SK-N-SH (cell line): ENCODE data around the gene SNX1. TPM values are rescaled to one million over a fixed set of nuclear protein-coding genes. Genes with fewer than 3 reads are reported as not detected.

ENCODE experiments used
- CTCF ChIA-PET: fragments of 300-600, 350-600 bp; formaldehyde crosslinking; extraction: SDS; loops from one replicate; lab custom pipeline; 2021; lab: Yijun Ruan, JAX
- POLR2A ChIA-PET: fragments of 350-600 bp; sonication (Branson Sonifier 250); formaldehyde crosslinking; extraction: SDS; loops from one replicate; lab custom pipeline; 2020; ENCODE audit warnings: antibody characterized with exemption, inconsistent platforms; lab: Yijun Ruan, JAX
- DNase-seq: peaks from one replicate; pipeline ENCODE4 v3.0.0; 2012
- H2AFZ ChIP-seq: fragments of 200-600 bp; sonication (generic); 2 replicates; pipeline ENCODE4 v1.8.1; 2016; ENCODE audit warnings: antibody characterized with exemption, mild to moderate bottlenecking, low read depth
- H3F3A ChIP-seq: fragments of 200-600 bp; sonication (generic); replicated peaks from 2 replicates; pipeline ENCODE3; 2016; ENCODE audit warnings: antibody characterized with exemption, mild to moderate bottlenecking; ENCODE audit not compliant: insufficient read depth
- H3K27ac ChIP-seq, 2 experiments: fragments of 200-500 bp in 1 of 2; fragments of 200-600 bp in 1 of 2; sonication (Bioruptor generic) in 1 of 2; sonication (generic), shearing (Covaris generic) in 1 of 2; 2 replicates each; pipeline versions ENCODE4 v1.5.1 to v1.6.1; 2014 to 2016; ENCODE audit warnings: low read depth in 2 of 2, inconsistent platforms in 1 of 2, low read length in 1 of 2, mild to moderate bottlenecking in 1 of 2, mixed read lengths in 1 of 2
- H3K27me3 ChIP-seq: fragments of 200-600 bp; sonication (generic), shearing (Covaris generic); 2 replicates; pipeline ENCODE4 v1.6.1; 2016; ENCODE audit warnings: mixed run types; ENCODE audit not compliant: insufficient read depth
- H3K36me3 ChIP-seq, 2 experiments: fragments of 200-500 bp in 1 of 2; fragments of 200-600 bp in 1 of 2; sonication (Bioruptor generic) in 1 of 2; sonication (generic) in 1 of 2; replicated peaks in 1 of 2; 2 replicates each; pipeline versions ENCODE3 to v1.5.1; 2014 to 2016; ENCODE audit warnings: low read length in 1 of 2, mild to moderate bottlenecking in 1 of 2; ENCODE audit not compliant: insufficient read depth in 2 of 2, control insufficient read depth in 1 of 2
- H3K4me1 ChIP-seq, 2 experiments: fragments of 200-500 bp in 1 of 2; fragments of 200-600 bp in 1 of 2; sonication (Bioruptor generic) in 1 of 2; sonication (generic), shearing (Covaris generic) in 1 of 2; 2 replicates each; pipeline versions ENCODE4 v1.5.1 to v1.6.1; 2014 to 2016; ENCODE audit warnings: low read depth in 1 of 2, low read length in 1 of 2, mixed run types in 1 of 2; ENCODE audit not compliant: insufficient read depth in 2 of 2, control insufficient read depth in 1 of 2
- H3K4me2 ChIP-seq: fragments of 200-600 bp; sonication (generic), shearing (Covaris generic); 2 replicates; pipeline ENCODE4 v1.6.1; 2017; ENCODE audit warnings: mixed run types
- H3K4me3 ChIP-seq, 2 experiments: fragments of 200-500 bp in 1 of 2; fragments of 200-600 bp in 1 of 2; sonication (Bioruptor generic) in 1 of 2; sonication (generic), shearing (Covaris generic) in 1 of 2; 2 replicates each; pipeline versions ENCODE4 v1.5.1 to v1.8.1; 2014 to 2016; ENCODE audit warnings: low read depth in 2 of 2, inconsistent platforms in 1 of 2, low read length in 1 of 2, mild to moderate bottlenecking in 1 of 2, mixed read lengths in 1 of 2, moderate library complexity in 1 of 2
- H3K79me2 ChIP-seq: fragments of 200-600 bp; sonication (generic); 2 replicates; pipeline ENCODE4 v1.8.1; 2017; ENCODE audit warnings: mild to moderate bottlenecking; ENCODE audit not compliant: insufficient read depth
- H3K9ac ChIP-seq: fragments of 200-600 bp; sonication (generic); 2 replicates; pipeline ENCODE4 v1.6.1; 2017; ENCODE audit warnings: mixed run types
- H3K9me2 ChIP-seq: fragments of 200-600 bp; sonication (generic); 2 replicates; pipeline ENCODE4 v1.6.1; 2017; ENCODE audit warnings: mixed run types
- H3K9me3 ChIP-seq: fragments of 200-600 bp; sonication (generic); 2 replicates; pipeline ENCODE4 v1.6.1; 2017; ENCODE audit warnings: mixed run types, mild to moderate bottlenecking, moderate library complexity
- H4K20me1 ChIP-seq: fragments of 200-600 bp; sonication (generic); 2 replicates; pipeline ENCODE4 v1.6.1; 2017; ENCODE audit warnings: mild to moderate bottlenecking, mixed run types; ENCODE audit not compliant: insufficient read depth
- EP300 ChIP-seq, 2 experiments: IDR thresholded peaks; 2 replicates each; pipeline versions ENCODE4 v1.4.0 to v1.6.1; 2012; ENCODE audit warnings: borderline replicate concordance in 1 of 2, low read depth in 1 of 2, low read length in 1 of 2
- FOSL2 ChIP-seq: IDR thresholded peaks from 2 replicates; pipeline ENCODE4 v1.4.0; 2012; ENCODE audit warnings: low read depth, mild to moderate bottlenecking, moderate library complexity, borderline replicate concordance
- FOXJ3 ChIP-seq: sonication (generic); formaldehyde crosslinking; IDR thresholded peaks from 2 replicates; pipeline ENCODE4 v1.5.1; 2020; ENCODE audit warnings: mild to moderate bottlenecking, missing genetic modification reagents
- FOXM1 ChIP-seq: IDR thresholded peaks from 2 replicates; pipeline ENCODE4 v1.4.0; 2012; ENCODE audit warnings: low read depth, mild to moderate bottlenecking
- GABPA ChIP-seq: IDR thresholded peaks from 2 replicates; pipeline ENCODE4 v1.4.0; 2012; ENCODE audit warnings: low read depth, mild to moderate bottlenecking
- GATA2 ChIP-seq: sonication (generic); formaldehyde crosslinking; IDR thresholded peaks from 2 replicates; pipeline ENCODE4 v1.5.0; 2020; ENCODE audit warnings: mild to moderate bottlenecking, missing genetic modification reagents
- JUND ChIP-seq: IDR thresholded peaks from 2 replicates; pipeline ENCODE4 v1.4.0; 2012
- NFIC ChIP-seq: IDR thresholded peaks from 2 replicates; pipeline ENCODE4 v1.4.0; 2012; ENCODE audit warnings: borderline replicate concordance
- RAD21 ChIP-seq: IDR thresholded peaks from 2 replicates; pipeline ENCODE4 v1.6.1; 2012; ENCODE audit warnings: mild to moderate bottlenecking, low read length
- SMC3 ChIP-seq: IDR thresholded peaks from 2 replicates; pipeline ENCODE4 v1.6.1; 2012; ENCODE audit warnings: low read depth, low read length, improper control_type of control experiment
- TAF1 ChIP-seq: IDR thresholded peaks from 2 replicates; pipeline ENCODE4 v1.6.1; 2012; ENCODE audit warnings: low read depth, mild to moderate bottlenecking, low read length, moderate library complexity, borderline replicate concordance
- TEAD4 ChIP-seq: IDR thresholded peaks from 2 replicates; pipeline ENCODE4 v1.4.0; 2012; ENCODE audit warnings: mild to moderate bottlenecking, borderline replicate concordance; ENCODE audit not compliant: insufficient read depth
- YY1 ChIP-seq: IDR thresholded peaks from 2 replicates; pipeline ENCODE4 v1.4.0; 2012; ENCODE audit warnings: low read depth, mild to moderate bottlenecking
- WGBS: methylation state at CpG from one replicate; pipeline ENCODE4 v1.1.6; 2017; ENCODE audit warnings: low lambda C conversion rate; 5-methylcytosine and 5-hydroxymethylcytosine counted together
- polyA plus RNA-seq, 3 experiments: library from polyadenylated mRNA; depleted of rRNA; stranded (reverse); fragments of >200 nt; gene quantifications; 2 replicates each; pipeline ENCODE4 v1.2.3, GENCODE V29; 2012
- TF ChIP-seq, protein P1 (sequence below): IDR thresholded peaks from 2 replicates; pipeline ENCODE4 v1.6.1; 2012; ENCODE audit warnings: mild to moderate bottlenecking, low read depth, low read length, moderate library complexity
- TF ChIP-seq, protein P2 (sequence below): IDR thresholded peaks from 2 replicates; pipeline ENCODE4 v1.4.0; 2012; ENCODE audit warnings: low read depth, borderline replicate concordance
- TF ChIP-seq, protein P3 (sequence below): fragments of 150-350 bp; IDR thresholded peaks from 2 replicates; pipeline ENCODE4 v1.6.1; 2016; ENCODE audit warnings: mild to moderate bottlenecking, low read depth, low read length
- TF ChIP-seq, protein P4 (sequence below): fragments of 200-600 bp; sonication (generic); IDR thresholded peaks from 2 replicates; pipeline ENCODE4 v1.6.1; 2017; ENCODE audit warnings: antibody characterized with exemption, mild to moderate bottlenecking, moderate library complexity

The SNX1 gene
- polyA plus RNA-seq, 1 of the 3 experiments (the other 2 are of a cell fraction) = 80.7 TPM

DNA sequence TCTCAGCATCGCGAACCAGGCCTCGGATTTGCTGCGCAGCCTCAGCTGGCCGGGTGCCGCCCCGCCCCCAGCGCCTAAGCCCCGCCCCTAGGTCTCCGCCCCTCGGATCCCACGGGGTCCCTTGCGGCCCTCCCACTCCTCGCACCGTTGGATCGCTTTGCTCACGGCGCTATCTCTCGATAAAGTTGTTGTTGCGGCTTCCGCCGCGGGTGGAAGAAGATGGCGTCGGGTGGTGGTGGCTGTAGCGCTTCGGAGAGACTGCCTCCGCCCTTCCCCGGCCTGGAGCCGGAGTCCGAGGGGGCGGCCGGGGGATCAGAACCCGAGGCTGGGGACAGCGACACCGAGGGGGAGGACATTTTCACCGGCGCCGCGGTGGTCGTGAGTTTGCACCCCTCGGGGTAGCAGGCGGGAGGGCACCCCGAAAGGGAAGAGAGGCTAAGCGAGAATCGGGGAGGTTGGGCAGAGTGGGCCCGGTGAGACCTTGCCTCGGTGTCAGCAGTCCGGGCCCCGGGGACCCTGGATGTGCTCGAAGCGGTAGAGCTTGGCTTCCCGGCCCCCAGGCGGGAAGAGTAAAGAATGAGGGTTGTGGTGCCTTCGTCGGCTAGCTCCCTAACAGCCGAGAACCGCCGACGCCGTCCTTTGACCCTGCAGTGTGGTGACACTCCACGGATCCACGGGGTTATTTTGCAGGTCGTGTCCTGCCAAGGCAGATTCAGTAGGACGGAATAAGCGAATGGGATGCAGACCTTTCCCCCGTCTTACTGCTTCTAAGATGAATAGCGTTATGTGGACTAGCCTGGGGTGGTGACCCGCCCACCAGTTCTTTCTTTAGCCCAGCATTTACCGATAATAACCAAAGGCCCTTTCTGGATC, at the start of gene SNX1 (continued):
- TF ChIP-seq, protein P1, sequence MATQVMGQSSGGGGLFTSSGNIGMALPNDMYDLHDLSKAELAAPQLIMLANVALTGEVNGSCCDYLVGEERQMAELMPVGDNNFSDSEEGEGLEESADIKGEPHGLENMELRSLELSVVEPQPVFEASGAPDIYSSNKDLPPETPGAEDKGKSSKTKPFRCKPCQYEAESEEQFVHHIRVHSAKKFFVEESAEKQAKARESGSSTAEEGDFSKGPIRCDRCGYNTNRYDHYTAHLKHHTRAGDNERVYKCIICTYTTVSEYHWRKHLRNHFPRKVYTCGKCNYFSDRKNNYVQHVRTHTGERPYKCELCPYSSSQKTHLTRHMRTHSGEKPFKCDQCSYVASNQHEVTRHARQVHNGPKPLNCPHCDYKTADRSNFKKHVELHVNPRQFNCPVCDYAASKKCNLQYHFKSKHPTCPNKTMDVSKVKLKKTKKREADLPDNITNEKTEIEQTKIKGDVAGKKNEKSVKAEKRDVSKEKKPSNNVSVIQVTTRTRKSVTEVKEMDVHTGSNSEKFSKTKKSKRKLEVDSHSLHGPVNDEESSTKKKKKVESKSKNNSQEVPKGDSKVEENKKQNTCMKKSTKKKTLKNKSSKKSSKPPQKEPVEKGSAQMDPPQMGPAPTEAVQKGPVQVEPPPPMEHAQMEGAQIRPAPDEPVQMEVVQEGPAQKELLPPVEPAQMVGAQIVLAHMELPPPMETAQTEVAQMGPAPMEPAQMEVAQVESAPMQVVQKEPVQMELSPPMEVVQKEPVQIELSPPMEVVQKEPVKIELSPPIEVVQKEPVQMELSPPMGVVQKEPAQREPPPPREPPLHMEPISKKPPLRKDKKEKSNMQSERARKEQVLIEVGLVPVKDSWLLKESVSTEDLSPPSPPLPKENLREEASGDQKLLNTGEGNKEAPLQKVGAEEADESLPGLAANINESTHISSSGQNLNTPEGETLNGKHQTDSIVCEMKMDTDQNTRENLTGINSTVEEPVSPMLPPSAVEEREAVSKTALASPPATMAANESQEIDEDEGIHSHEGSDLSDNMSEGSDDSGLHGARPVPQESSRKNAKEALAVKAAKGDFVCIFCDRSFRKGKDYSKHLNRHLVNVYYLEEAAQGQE = peak; percentile 87
- TF ChIP-seq YY1 (peak; percentile 95), RAD21 (no peak), FOSL2 (no peak), JUND (no peak), FOXJ3 (CRISPR knock-in tag) (0 out of 2 replicates have a peak, but pooled peaks have one; percentile 29), SMC3 (no peak), GABPA (peak; percentile 83)
- TF ChIP-seq, protein P2, sequence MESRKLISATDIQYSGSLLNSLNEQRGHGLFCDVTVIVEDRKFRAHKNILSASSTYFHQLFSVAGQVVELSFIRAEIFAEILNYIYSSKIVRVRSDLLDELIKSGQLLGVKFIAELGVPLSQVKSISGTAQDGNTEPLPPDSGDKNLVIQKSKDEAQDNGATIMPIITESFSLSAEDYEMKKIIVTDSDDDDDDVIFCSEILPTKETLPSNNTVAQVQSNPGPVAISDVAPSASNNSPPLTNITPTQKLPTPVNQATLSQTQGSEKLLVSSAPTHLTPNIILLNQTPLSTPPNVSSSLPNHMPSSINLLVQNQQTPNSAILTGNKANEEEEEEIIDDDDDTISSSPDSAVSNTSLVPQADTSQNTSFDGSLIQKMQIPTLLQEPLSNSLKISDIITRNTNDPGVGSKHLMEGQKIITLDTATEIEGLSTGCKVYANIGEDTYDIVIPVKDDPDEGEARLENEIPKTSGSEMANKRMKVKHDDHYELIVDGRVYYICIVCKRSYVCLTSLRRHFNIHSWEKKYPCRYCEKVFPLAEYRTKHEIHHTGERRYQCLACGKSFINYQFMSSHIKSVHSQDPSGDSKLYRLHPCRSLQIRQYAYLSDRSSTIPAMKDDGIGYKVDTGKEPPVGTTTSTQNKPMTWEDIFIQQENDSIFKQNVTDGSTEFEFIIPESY = no peak

DNA sequence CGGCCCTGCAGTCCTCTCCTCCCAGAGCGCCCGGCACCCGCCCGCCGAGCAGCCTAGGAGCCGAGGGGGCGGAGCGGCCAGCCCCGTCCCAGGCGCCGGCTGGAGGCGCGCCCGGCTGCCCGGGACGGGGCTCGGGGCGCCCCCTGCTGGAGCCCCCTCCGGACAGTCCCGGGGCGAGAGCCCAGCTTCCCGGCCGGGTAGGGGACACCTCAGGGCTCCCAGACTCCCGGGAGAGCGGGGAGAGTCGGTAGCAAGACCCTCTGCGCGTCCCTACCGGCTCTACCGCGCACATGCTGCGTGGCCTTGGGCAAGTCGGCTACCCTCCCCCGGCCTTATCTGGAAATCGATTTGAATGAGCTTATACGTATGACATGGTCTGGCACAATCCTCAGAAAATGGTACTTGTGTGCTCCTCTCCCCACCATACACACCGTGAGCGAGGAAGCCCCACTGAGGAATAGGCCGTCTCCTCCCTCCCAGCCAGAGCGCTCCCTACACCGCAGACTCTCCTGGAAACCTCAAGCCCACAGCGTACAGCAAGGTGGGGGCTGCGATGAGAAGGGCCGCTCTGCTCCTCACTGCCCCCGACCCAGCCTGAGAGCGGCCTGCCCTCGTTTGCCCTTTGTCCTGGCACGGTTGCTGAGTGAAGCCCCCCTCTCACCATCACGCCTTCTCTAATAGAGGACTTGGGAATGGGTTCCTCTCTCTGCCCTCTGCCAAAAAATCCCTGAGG, 49.2 kb upstream of the SNX1 start, which contains the start of gene DAPK2:
TSS of gene DAPK2 (minus strand) at position 65 of the 733 bp plus-strand sequence. CDS start 6,224 bp downstream, outside the sequence.
- Histone ChIP-seq H3K79me2 (no peaks in the 10 kb centered on the region), H3K4me2 (peak within 1 kb of the TSS; percentile 77), H3K9ac (peak within 1 kb of the TSS; percentile 52; the same call in 1 of the 2 replicates), H3K4me1 (peaks cover 0 to 12% of the 10 kb centered on the region in 2 experiments; a peak in 1 of 4 replicates), H3K9me3 (no peaks in the 10 kb centered on the region), H2AFZ (peak within 1 kb of the TSS; percentile 81; the same call in 1 of the 2 replicates), H3F3A (no peaks in the 10 kb centered on the region), H4K20me1 (no peaks in the 10 kb centered on the region), H3K36me3 (no peaks in the 10 kb centered on the region), H3K27me3 (no peaks in the 10 kb centered on the region), H3K4me3 (peak within 1 kb of the TSS; percentile 61 to 64), H3K27ac (no peak within 1 kb of the TSS; a peak in 1 of 4 replicates), H3K9me2 (no peaks in the 10 kb centered on the region)
- TF ChIP-seq NFIC (no peak), JUND (no peak), FOSL2 (no peak), FOXJ3 (CRISPR knock-in tag) (no peak), TEAD4 (no peak), RAD21 (peak; percentile 50), FOXM1 (no peak), EP300 (IDR thresholded peaks at IDR 0.05; ENCODE audit: borderline replicate concordance in 1 of 2, low read depth in 1 of 2, low read length in 1 of 2) (no peak), GATA2 (CRISPR knock-in tag) (peak; percentile 53), TAF1 (no peak), SMC3 (peak; percentile 63)
- TF ChIP-seq, protein P3, sequence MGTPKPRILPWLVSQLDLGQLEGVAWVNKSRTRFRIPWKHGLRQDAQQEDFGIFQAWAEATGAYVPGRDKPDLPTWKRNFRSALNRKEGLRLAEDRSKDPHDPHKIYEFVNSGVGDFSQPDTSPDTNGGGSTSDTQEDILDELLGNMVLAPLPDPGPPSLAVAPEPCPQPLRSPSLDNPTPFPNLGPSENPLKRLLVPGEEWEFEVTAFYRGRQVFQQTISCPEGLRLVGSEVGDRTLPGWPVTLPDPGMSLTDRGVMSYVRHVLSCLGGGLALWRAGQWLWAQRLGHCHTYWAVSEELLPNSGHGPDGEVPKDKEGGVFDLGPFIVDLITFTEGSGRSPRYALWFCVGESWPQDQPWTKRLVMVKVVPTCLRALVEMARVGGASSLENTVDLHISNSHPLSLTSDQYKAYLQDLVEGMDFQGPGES = no peak
- TF ChIP-seq, protein P4, sequence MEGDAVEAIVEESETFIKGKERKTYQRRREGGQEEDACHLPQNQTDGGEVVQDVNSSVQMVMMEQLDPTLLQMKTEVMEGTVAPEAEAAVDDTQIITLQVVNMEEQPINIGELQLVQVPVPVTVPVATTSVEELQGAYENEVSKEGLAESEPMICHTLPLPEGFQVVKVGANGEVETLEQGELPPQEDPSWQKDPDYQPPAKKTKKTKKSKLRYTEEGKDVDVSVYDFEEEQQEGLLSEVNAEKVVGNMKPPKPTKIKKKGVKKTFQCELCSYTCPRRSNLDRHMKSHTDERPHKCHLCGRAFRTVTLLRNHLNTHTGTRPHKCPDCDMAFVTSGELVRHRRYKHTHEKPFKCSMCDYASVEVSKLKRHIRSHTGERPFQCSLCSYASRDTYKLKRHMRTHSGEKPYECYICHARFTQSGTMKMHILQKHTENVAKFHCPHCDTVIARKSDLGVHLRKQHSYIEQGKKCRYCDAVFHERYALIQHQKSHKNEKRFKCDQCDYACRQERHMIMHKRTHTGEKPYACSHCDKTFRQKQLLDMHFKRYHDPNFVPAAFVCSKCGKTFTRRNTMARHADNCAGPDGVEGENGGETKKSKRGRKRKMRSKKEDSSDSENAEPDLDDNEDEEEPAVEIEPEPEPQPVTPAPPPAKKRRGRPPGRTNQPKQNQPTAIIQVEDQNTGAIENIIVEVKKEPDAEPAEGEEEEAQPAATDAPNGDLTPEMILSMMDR = peak; percentile 77
- POLR2A ChIA-PET = no interaction called here
- whole genome bisulfite sequencing = 46% methylated on average over 17 of the region's 50 CpGs
- peak; percentile 97 for DNase-seq
- CTCF ChIA-PET = interaction anchor here (0.5 to 4.2 kb wide), 49 partner anchors 9 to 1659 kb away, joined by 3 to 34 read pairs (median 4); no protein-coding TSS in a partner anchor
